K562 (cell line): ENCODE results near the gene PTH2. TPM values are rescaled to one million over a fixed set of nuclear protein-coding genes. Genes with fewer than 3 reads are reported as not detected.

Experiments
- BACH1 ChIP-seq: fragments of 200-800 bp; sonication (Bioruptor generic); IDR thresholded peaks from 2 replicates; pipeline ENCODE4 v1.6.1; 2016; ENCODE audit warnings: missing genetic modification characterization, missing compliant biosample characterization
- CEBPB ChIP-seq: fragments of 450-650 bp; IDR thresholded peaks from 2 replicates; pipeline ENCODE4 v1.6.1; 2016; ENCODE audit warnings: missing genetic modification characterization, missing compliant biosample characterization
- ESRRB ChIP-seq: fragments of 250-450 bp; sonication (Bioruptor Pico); IDR thresholded peaks from 2 replicates; pipeline ENCODE4 v1.5.0; 2020; ENCODE audit warnings: mild to moderate bottlenecking, moderate library complexity, borderline replicate concordance
- NBN ChIP-seq: fragments of 450-650 bp; IDR thresholded peaks from 2 replicates; pipeline ENCODE4 v1.6.1; 2016; ENCODE audit warnings: low read depth, mild to moderate bottlenecking
- ZNF695 ChIP-seq: fragments of 450-650 bp; formaldehyde crosslinking; IDR thresholded peaks from 2 replicates; pipeline ENCODE4 v1.4.0; 2020; ENCODE audit warnings: mild to moderate bottlenecking, moderate library complexity
- polyA plus RNA-seq, 8 experiments: library from polyadenylated mRNA; depleted of rRNA in 4 of 8; stranded (reverse) in 5 of 8; unstranded in 3 of 8; fragments of >200 nt; fragmentation: Nextera tagmentation in 2 of 8; fragmentation: Illumina TruSeq in 1 of 8; extraction: Ambion mirVana in 2 of 8; extraction: Trizol in 1 of 8; gene quantifications; 2 replicates each; pipeline versions ENCODE4 v1.2.1 to v1.2.3, GENCODE V29; 2011 to 2014; ENCODE audit warnings: inconsistent platforms in 1 of 8, missing spikeins in 1 of 8
- total RNA-seq, 7 experiments: library from RNA; depleted of rRNA in 6 of 7; stranded (reverse); fragments of >200 nt in 6 of 7; fragmentation: Illumina TruSeq in 2 of 7; extraction: Trizol in 2 of 7; gene quantifications; 2 replicates each; pipeline versions ENCODE4 v1.2.1 to v1.2.3, GENCODE V29; 2011 to 2021; ENCODE audit warnings: low replicate concordance in 1 of 7
- TF ChIP-seq, protein P1 (sequence below): fragments of 450-650 bp; conservative IDR thresholded peaks from 2 replicates; pipeline ENCODE4 v1.6.1; 2016; ENCODE audit warnings: missing genetic modification characterization, low read depth, mild to moderate bottlenecking, missing compliant biosample characterization, moderate library complexity
- TF ChIP-seq, protein P2 (sequence below): fragments of 250-450 bp; sonication (Bioruptor Pico); IDR thresholded peaks from 2 replicates; pipeline ENCODE4 v1.5.0; 2020; ENCODE audit warnings: mild to moderate bottlenecking

PTH2 gene
- total and polyA plus RNA-seq, 9 of the 15 experiments (the other 6 are each of a cell fraction or from before 2014, with no cell fraction given) = 1.3 TPM; not detected in 8

DNA sequence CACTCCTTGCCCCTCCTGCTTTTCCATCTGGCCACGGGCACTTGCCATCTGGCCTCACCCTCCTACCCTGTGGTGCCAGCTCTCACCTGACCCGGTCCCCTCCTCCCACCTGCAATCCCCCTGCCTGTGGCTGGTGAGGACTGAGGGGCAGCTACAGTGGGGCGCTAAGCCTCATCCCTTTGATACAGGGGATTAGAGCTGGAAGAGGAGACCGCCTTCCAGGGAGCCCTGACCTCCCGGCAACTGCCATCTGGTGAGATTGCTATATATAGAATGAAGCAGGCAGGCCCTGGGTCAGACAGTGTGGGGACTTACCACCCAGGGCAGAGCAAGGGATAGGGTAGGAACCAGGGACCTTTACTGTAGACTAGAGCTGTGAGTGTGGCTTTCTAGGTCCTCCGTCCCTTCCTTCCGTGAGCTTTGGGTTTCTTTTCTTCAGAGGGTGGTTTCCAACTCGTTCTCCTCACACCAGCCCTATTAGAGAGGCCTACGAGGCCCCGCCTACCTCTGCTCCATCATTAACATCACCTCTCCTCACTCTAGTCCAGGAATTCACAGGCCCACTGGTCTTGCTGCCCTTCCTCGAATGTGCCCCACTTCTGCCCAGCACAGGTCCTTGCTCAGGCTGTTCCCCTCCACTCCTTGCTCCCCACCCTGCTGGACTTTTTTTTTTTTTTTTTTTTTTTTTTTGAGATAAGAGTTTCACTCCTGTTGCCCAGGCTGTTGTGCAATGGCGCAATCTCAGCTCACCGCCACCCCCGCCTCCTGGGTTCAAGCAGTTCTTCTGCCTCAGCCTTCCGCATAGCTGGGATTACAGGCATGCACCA is 27.4 kb downstream of the PTH2 start (continued):
- TF ChIP-seq, protein P1, sequence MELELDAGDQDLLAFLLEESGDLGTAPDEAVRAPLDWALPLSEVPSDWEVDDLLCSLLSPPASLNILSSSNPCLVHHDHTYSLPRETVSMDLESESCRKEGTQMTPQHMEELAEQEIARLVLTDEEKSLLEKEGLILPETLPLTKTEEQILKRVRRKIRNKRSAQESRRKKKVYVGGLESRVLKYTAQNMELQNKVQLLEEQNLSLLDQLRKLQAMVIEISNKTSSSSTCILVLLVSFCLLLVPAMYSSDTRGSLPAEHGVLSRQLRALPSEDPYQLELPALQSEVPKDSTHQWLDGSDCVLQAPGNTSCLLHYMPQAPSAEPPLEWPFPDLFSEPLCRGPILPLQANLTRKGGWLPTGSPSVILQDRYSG (tag) = no peak
- TF ChIP-seq BACH1 = no peak
- TF ChIP-seq, protein P2, sequence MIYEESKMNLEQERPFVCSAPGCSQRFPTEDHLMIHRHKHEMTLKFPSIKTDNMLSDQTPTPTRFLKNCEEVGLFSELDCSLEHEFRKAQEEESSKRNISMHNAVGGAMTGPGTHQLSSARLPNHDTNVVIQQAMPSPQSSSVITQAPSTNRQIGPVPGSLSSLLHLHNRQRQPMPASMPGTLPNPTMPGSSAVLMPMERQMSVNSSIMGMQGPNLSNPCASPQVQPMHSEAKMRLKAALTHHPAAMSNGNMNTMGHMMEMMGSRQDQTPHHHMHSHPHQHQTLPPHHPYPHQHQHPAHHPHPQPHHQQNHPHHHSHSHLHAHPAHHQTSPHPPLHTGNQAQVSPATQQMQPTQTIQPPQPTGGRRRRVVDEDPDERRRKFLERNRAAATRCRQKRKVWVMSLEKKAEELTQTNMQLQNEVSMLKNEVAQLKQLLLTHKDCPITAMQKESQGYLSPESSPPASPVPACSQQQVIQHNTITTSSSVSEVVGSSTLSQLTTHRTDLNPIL (CRISPR knock-in tag) = no peak
- no peak for TF ChIP-seq NBN
- TF ChIP-seq ESRRB = no peak
- TF ChIP-seq CEBPB (tag) = peak; percentile 94
- no peak for TF ChIP-seq ZNF695 (CRISPR knock-in tag)
- TF ChIP-seq, all 486 proteins: peak for 6
